Activated naive CD4-positive, alpha-beta T cell treated with anti-CD3 and anti-CD28 coated beads, Interleukin-2, amount 10 ng/mL, durations not matched to agents 7 days and 5 days (primary cell): Measurements from ENCODE around the gene LBHD2.
A peak's percentile ranks its signal among the peaks of the same experiment; 100 is the strongest.

Source experiments
- CTCF ChIA-PET: fragments of 350-600 bp; sonication (Branson Sonifier 250); formaldehyde crosslinking; loops from one replicate; lab custom pipeline; 2021; ENCODE audit warnings: antibody characterized with exemption; lab: Charles Lee
- DNase-seq: peaks from one replicate; pipeline ENCODE4 v3.0.0-alpha.2; 2020
- H3K27ac Mint-ChIP-seq: one replicate; pipeline ENCODE4 v1.8.0; 2021; ENCODE audit warnings: mild to moderate bottlenecking, moderate library complexity, mixed read lengths
- H3K27me3 Mint-ChIP-seq: one replicate; pipeline ENCODE4 v1.8.0; 2021; ENCODE audit warnings: mild to moderate bottlenecking, mixed read lengths
- H3K36me3 Mint-ChIP-seq: one replicate; pipeline ENCODE4 v1.8.0; 2021; ENCODE audit warnings: mixed read lengths
- H3K4me1 Mint-ChIP-seq: one replicate; pipeline ENCODE4 v1.8.0; 2021; ENCODE audit warnings: mixed read lengths
- H3K4me3 Mint-ChIP-seq: one replicate; pipeline ENCODE4 v1.8.0; 2021; ENCODE audit warnings: mild to moderate bottlenecking, moderate library complexity, mixed read lengths
- H3K9me3 Mint-ChIP-seq: one replicate; pipeline ENCODE4 v1.8.0; 2021; ENCODE audit warnings: mixed read lengths

The LBHD2 gene

GRCh38 chr14:103121121-103121845 lies 37.3 kb downstream of the LBHD2 start:
- DNase-seq, result no peak
- no peaks in the 10 kb centered on the region for H3K9me3 Mint-ChIP-seq
- peaks cover 80% of the 10 kb centered on the region for H3K27me3 Mint-ChIP-seq
- peaks cover 2% of the 10 kb centered on the region for H3K4me1 Mint-ChIP-seq
- no peak overlapping the region for H3K4me3 Mint-ChIP-seq
- no peak overlapping the region for H3K27ac Mint-ChIP-seq
- H3K36me3 Mint-ChIP-seq, result no peaks in the 10 kb centered on the region
- CTCF ChIA-PET, result no interaction called here

GRCh38 chr14:103121846-103122584 lies 38.0 kb downstream of the LBHD2 start:
- no peak for DNase-seq
- no peak overlapping the region for H3K27ac Mint-ChIP-seq
- no peaks in the 10 kb centered on the region for H3K9me3 Mint-ChIP-seq
- H3K4me3 Mint-ChIP-seq, result no peak overlapping the region
- H3K36me3 Mint-ChIP-seq, result no peaks in the 10 kb centered on the region
- H3K4me1 Mint-ChIP-seq, result peaks cover 2% of the 10 kb centered on the region
- CTCF ChIA-PET, result no interaction called here
- peaks cover 82% of the 10 kb centered on the region for H3K27me3 Mint-ChIP-seq

- no peak overlapping the region for H3K4me3 Mint-ChIP-seq
- no peaks in the 10 kb centered on the region for H3K9me3 Mint-ChIP-seq
- CTCF ChIA-PET, result no interaction called here
- peaks cover 2% of the 10 kb centered on the region for H3K4me1 Mint-ChIP-seq
- peaks cover 82% of the 10 kb centered on the region for H3K27me3 Mint-ChIP-seq
- no peak for DNase-seq
- no peaks in the 10 kb centered on the region for H3K36me3 Mint-ChIP-seq
- H3K27ac Mint-ChIP-seq, result no peak overlapping the region
These were observed 38.6 kb downstream of the LBHD2 start for GRCh38 chr14:103122585-103122946.

GRCh38 chr14:103122947-103123633 lies 39.1 kb downstream of the LBHD2 start, which contains the start of gene TNFAIP2:
TNFAIP2 (plus strand) TSS chr14:103123461; CDS start chr14:103126458, 2,997 bp downstream.
- Mint-ChIP-seq H3K4me3 (no peak within 1 kb of the TSS), H3K4me1 (peaks cover 2% of the 10 kb centered on the region), H3K27me3 (peaks cover 79% of the 10 kb centered on the region), H3K9me3 (no peaks in the 10 kb centered on the region), H3K36me3 (no peaks in the 10 kb centered on the region), H3K27ac (no peak within 1 kb of the TSS)
- CTCF ChIA-PET, result no interaction called here
- no peak for DNase-seq

GRCh38 chr14:103123634-103124500 lies 39.9 kb downstream of the LBHD2 start:
- Mint-ChIP-seq H3K4me1 (peaks cover 2% of the 10 kb centered on the region), H3K27me3 (peaks cover 78% of the 10 kb centered on the region), H3K9me3 (no peaks in the 10 kb centered on the region), H3K36me3 (no peaks in the 10 kb centered on the region), H3K4me3 (no peak overlapping the region), H3K27ac (no peak overlapping the region)
- CTCF ChIA-PET, result no interaction called here
- no peak for DNase-seq

- DNase-seq, result no peak
- no peaks in the 10 kb centered on the region for H3K9me3 Mint-ChIP-seq
- CTCF ChIA-PET, result no interaction called here
- H3K27me3 Mint-ChIP-seq, result peaks cover 74% of the 10 kb centered on the region
- peaks cover 2% of the 10 kb centered on the region for H3K4me1 Mint-ChIP-seq
- H3K4me3 Mint-ChIP-seq, result no peak overlapping the region
- no peak overlapping the region for H3K27ac Mint-ChIP-seq
- no peaks in the 10 kb centered on the region for H3K36me3 Mint-ChIP-seq
These were observed 40.5 kb downstream of the LBHD2 start for GRCh38 chr14:103124501-103125001.

- H3K4me3 Mint-ChIP-seq, result no peak overlapping the region
- no peaks in the 10 kb centered on the region for H3K36me3 Mint-ChIP-seq
- peaks cover 66% of the 10 kb centered on the region for H3K27me3 Mint-ChIP-seq
- H3K4me1 Mint-ChIP-seq, result peaks cover 2% of the 10 kb centered on the region
- CTCF ChIA-PET, result no interaction called here
- no peaks in the 10 kb centered on the region for H3K9me3 Mint-ChIP-seq
- DNase-seq, result no peak
- H3K27ac Mint-ChIP-seq, result no peak overlapping the region
These were observed 41.4 kb downstream of the LBHD2 start for GRCh38 chr14:103125098-103126070.

- Mint-ChIP-seq H3K9me3 (no peaks in the 10 kb centered on the region), H3K36me3 (no peaks in the 10 kb centered on the region), H3K27me3 (peaks cover 60% of the 10 kb centered on the region), H3K4me1 (peaks cover 2% of the 10 kb centered on the region), H3K27ac (peak overlapping the region; percentile 52), H3K4me3 (no peak overlapping the region)
- CTCF ChIA-PET, result interaction anchor here (0.9 kb wide), 1 partner anchor 22 kb away, joined by 3 read pairs; no protein-coding TSS in a partner anchor
- DNase-seq, result no peak
These were observed 42.3 kb downstream of the LBHD2 start for GRCh38 chr14:103126088-103126872.

- H3K36me3 Mint-ChIP-seq, result no peaks in the 10 kb centered on the region
- DNase-seq, result no peak
- H3K4me3 Mint-ChIP-seq, result no peak overlapping the region
- no peaks in the 10 kb centered on the region for H3K9me3 Mint-ChIP-seq
- peaks cover 54% of the 10 kb centered on the region for H3K27me3 Mint-ChIP-seq
- CTCF ChIA-PET, result interaction anchor here (0.6 to 0.9 kb wide), 2 partner anchors 22 to 24 kb away, joined by 3 to 4 read pairs; no protein-coding TSS in a partner anchor
- H3K4me1 Mint-ChIP-seq, result peaks cover 2% of the 10 kb centered on the region
- no peak overlapping the region for H3K27ac Mint-ChIP-seq
These were observed 42.9 kb downstream of the LBHD2 start for GRCh38 chr14:103126873-103127304.

GRCh38 chr14:103127356-103127755 lies 43.3 kb downstream of the LBHD2 start:
- Mint-ChIP-seq H3K4me1 (no peaks in the 10 kb centered on the region), H3K4me3 (no peak overlapping the region), H3K27me3 (peaks cover 50% of the 10 kb centered on the region), H3K36me3 (no peaks in the 10 kb centered on the region), H3K9me3 (no peaks in the 10 kb centered on the region), H3K27ac (no peak overlapping the region)
- DNase-seq, result no peak
- CTCF ChIA-PET, result interaction anchor here (0.6 kb wide), 1 partner anchor 23 kb away, joined by 4 read pairs; no protein-coding TSS in a partner anchor

- Mint-ChIP-seq H3K4me3 (no peak overlapping the region), H3K9me3 (no peaks in the 10 kb centered on the region), H3K27ac (no peak overlapping the region), H3K4me1 (no peaks in the 10 kb centered on the region), H3K27me3 (peaks cover 43% of the 10 kb centered on the region), H3K36me3 (no peaks in the 10 kb centered on the region)
- CTCF ChIA-PET, result interaction anchor here (1.5 kb wide), 1 partner anchor 23 kb away, joined by 4 read pairs; no protein-coding TSS in a partner anchor
- no peak for DNase-seq
These were observed 44.0 kb downstream of the LBHD2 start for GRCh38 chr14:103127861-103128598.
